ENCODE data around the gene ABCF1. TPM values are rescaled to one million over a fixed set of nuclear protein-coding genes. Genes with fewer than 3 reads are reported as not detected.

The ABCF1 gene
- total and polyA plus RNA-seq, 4 donors, result 25.8 to 55.4 (median 36.2) TPM

DNA sequence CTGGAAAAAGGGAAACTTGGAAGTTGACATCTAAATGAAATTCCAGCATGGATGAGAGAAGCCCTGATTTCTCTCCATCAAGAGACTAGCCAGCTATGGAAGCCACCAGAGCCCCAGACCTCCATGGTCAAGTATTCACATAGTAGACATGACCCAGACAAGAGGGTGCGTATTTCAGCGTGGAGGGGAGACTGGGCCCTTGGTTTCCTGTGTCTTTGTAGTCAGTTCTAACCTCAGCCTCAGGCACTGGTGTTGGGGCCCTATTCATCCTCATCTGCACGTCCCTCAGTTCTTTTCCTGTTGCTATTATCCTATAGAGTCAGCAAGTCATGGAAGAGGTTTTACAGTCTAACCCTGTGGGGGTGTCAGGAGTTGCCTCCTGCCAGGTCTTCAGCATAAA, 27.4 kb upstream of the ABCF1 start:
- DNase-seq (no peak), ATAC-seq (ENCODE audit: insufficient read depth, low FRiP score) (no peak)
- peak overlapping the region in 1 of 2 donors; percentile 17 for H3K27ac ChIP-seq (ENCODE audit: low read depth in 1 of 2, low read length in 1 of 2)
- WGBS, 2 donors, result 72 to 79% methylated on average over 3 of the region's 3 CpGs
- TF ChIP-seq, protein P1, sequence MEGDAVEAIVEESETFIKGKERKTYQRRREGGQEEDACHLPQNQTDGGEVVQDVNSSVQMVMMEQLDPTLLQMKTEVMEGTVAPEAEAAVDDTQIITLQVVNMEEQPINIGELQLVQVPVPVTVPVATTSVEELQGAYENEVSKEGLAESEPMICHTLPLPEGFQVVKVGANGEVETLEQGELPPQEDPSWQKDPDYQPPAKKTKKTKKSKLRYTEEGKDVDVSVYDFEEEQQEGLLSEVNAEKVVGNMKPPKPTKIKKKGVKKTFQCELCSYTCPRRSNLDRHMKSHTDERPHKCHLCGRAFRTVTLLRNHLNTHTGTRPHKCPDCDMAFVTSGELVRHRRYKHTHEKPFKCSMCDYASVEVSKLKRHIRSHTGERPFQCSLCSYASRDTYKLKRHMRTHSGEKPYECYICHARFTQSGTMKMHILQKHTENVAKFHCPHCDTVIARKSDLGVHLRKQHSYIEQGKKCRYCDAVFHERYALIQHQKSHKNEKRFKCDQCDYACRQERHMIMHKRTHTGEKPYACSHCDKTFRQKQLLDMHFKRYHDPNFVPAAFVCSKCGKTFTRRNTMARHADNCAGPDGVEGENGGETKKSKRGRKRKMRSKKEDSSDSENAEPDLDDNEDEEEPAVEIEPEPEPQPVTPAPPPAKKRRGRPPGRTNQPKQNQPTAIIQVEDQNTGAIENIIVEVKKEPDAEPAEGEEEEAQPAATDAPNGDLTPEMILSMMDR (IDR thresholded peaks at IDR 0.05; ENCODE audit: control extremely low read depth, extremely low read depth), result no peak
- peaks cover 0 to 6% (median 0%) of the 10 kb centered on the region in 5 donors for H3K4me1 ChIP-seq (ENCODE audit: control insufficient read depth in 5 of 5, insufficient read depth in 5 of 5, low read length in 5 of 5)
- H3K9me3 ChIP-seq (ENCODE audit: control insufficient read depth in 4 of 4, insufficient read depth in 3 of 4, low read length in 3 of 4), result no peaks in the 10 kb centered on the region
- H3K4me3 ChIP-seq, result no peak overlapping the region
- no peak overlapping the region for H3K9ac ChIP-seq (ENCODE audit: insufficient read depth in 1 of 2, low read length in 2 of 2)
- peaks cover 7 to 23% (median 13%) of the 10 kb centered on the region in 4 donors for H3K36me3 ChIP-seq (ENCODE audit: control insufficient read depth in 4 of 4, insufficient read depth in 4 of 4, low read length in 4 of 4)
- H3K27me3 ChIP-seq (ENCODE audit: control insufficient read depth in 3 of 3, insufficient read depth in 3 of 3, low read length in 2 of 3), result no peaks in the 10 kb centered on the region

- Histone ChIP-seq H3K27ac (ENCODE audit: low read depth in 1 of 2, low read length in 1 of 2) (no peak overlapping the region), H3K9me3 (ENCODE audit: control insufficient read depth in 4 of 4, insufficient read depth in 3 of 4, low read length in 3 of 4) (no peaks in the 10 kb centered on the region), H3K36me3 (ENCODE audit: control insufficient read depth in 4 of 4, insufficient read depth in 4 of 4, low read length in 4 of 4) (peaks cover 10 to 26% (median 13%) of the 10 kb centered on the region in 4 donors), H3K27me3 (ENCODE audit: control insufficient read depth in 3 of 3, insufficient read depth in 3 of 3, low read length in 2 of 3) (no peaks in the 10 kb centered on the region), H3K9ac (ENCODE audit: insufficient read depth in 1 of 2, low read length in 2 of 2) (no peak overlapping the region), H3K4me1 (ENCODE audit: control insufficient read depth in 5 of 5, insufficient read depth in 5 of 5, low read length in 5 of 5) (peaks cover 0 to 6% (median 0%) of the 10 kb centered on the region in 5 donors), H3K4me3 (no peak overlapping the region)
- peak in 2 of 3 donors; percentile 60 to 64 for DNase-seq
- no peak for ATAC-seq (ENCODE audit: insufficient read depth, low FRiP score)
- TF ChIP-seq, protein P1 (IDR thresholded peaks at IDR 0.05; ENCODE audit: control extremely low read depth, extremely low read depth), result peak; percentile 81
- WGBS, 2 donors, result 33 to 41% methylated on average over 6 of the region's 6 CpGs
Measured at GRCh38 chr6:30544666-30545272, 26.5 kb upstream of the ABCF1 start.

DNA sequence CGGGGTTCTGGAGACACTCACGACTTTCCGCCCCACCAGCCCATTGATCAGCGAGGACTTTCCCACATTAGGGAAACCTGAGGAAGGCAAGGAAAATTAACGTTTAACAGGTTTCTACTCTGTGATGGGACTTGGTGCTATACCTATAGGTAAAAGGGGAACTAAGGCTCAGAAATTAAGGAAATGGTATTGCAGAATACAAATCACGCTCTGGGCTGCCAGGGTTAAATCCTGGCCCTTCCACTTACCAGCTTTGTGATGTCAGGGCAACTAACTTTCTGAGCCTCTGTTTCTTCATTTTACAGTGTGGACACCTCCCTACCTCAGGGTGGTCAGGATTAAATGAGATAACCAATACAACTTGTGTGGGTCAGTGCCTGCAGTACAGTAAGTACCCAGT, 23.8 kb upstream of the ABCF1 start:
- H3K27me3 ChIP-seq (ENCODE audit: control insufficient read depth in 3 of 3, insufficient read depth in 3 of 3, low read length in 2 of 3), result no peaks in the 10 kb centered on the region
- H3K36me3 ChIP-seq (ENCODE audit: control insufficient read depth in 4 of 4, insufficient read depth in 4 of 4, low read length in 4 of 4), result peaks cover 20 to 37% (median 28%) of the 10 kb centered on the region in 4 donors
- ATAC-seq (ENCODE audit: insufficient read depth, low FRiP score), result no peak
- no peak for DNase-seq
- 75 to 87% methylated on average over 6 of the region's 6 CpGs for WGBS, 2 donors
- H3K9ac ChIP-seq (ENCODE audit: insufficient read depth in 1 of 2, low read length in 2 of 2), result no peak overlapping the region
- no peaks in the 10 kb centered on the region for H3K9me3 ChIP-seq (ENCODE audit: control insufficient read depth in 4 of 4, insufficient read depth in 3 of 4, low read length in 3 of 4)
- no peak overlapping the region for H3K4me3 ChIP-seq
- TF ChIP-seq, protein P1 (IDR thresholded peaks at IDR 0.05; ENCODE audit: control extremely low read depth, extremely low read depth), result no peak
- no peak overlapping the region for H3K27ac ChIP-seq (ENCODE audit: low read depth in 1 of 2, low read length in 1 of 2)
- H3K4me1 ChIP-seq (ENCODE audit: control insufficient read depth in 5 of 5, insufficient read depth in 5 of 5, low read length in 5 of 5), result peaks cover 0 to 3% (median 0%) of the 10 kb centered on the region in 5 donors

GRCh38 chr6:30548375-30548774, 22.9 kb upstream of the ABCF1 start:
- no peak overlapping the region for H3K4me3 ChIP-seq
- no peak overlapping the region for H3K27ac ChIP-seq (ENCODE audit: low read depth in 1 of 2, low read length in 1 of 2)
- H3K4me1 ChIP-seq (ENCODE audit: control insufficient read depth in 5 of 5, insufficient read depth in 5 of 5, low read length in 5 of 5), result no peaks in the 10 kb centered on the region
- TF ChIP-seq, protein P1 (IDR thresholded peaks at IDR 0.05; ENCODE audit: control extremely low read depth, extremely low read depth), result no peak
- no peaks in the 10 kb centered on the region for H3K27me3 ChIP-seq (ENCODE audit: control insufficient read depth in 3 of 3, insufficient read depth in 3 of 3, low read length in 2 of 3)
- WGBS, 2 donors, result 51 to 75% methylated on average over 2 of the region's 2 CpGs
- H3K36me3 ChIP-seq (ENCODE audit: control insufficient read depth in 4 of 4, insufficient read depth in 4 of 4, low read length in 4 of 4), result peaks cover 29 to 45% (median 35%) of the 10 kb centered on the region in 4 donors
- H3K9ac ChIP-seq (ENCODE audit: insufficient read depth in 1 of 2, low read length in 2 of 2), result no peak overlapping the region
- ATAC-seq (ENCODE audit: insufficient read depth, low FRiP score), result no peak
- H3K9me3 ChIP-seq (ENCODE audit: control insufficient read depth in 4 of 4, insufficient read depth in 3 of 4, low read length in 3 of 4), result no peaks in the 10 kb centered on the region
- DNase-seq, result no peak
